WERI-Rb-1 (cell line): ENCODE results near the gene UAP1L1.
A peak's percentile ranks its signal among the peaks of the same experiment; 100 is the strongest.

Source experiments
- DNase-seq: peaks from one replicate; pipeline ENCODE4 v3.0.0-alpha.2; 2020
- H3K27ac ChIP-seq: fragments of 250-450 bp; sonication (Bioruptor Pico); 2 replicates; pipeline ENCODE4 v1.5.1; 2020; ENCODE audit warnings: mild to moderate bottlenecking, moderate library complexity
- H3K27me3 ChIP-seq: fragments of 250-450 bp; sonication (Bioruptor Pico); 2 replicates; pipeline ENCODE4 v1.5.1; 2021; ENCODE audit warnings: mild to moderate bottlenecking, low read depth, moderate library complexity; ENCODE audit not compliant: insufficient read depth, severe bottlenecking
- H3K36me3 ChIP-seq: fragments of 250-450 bp; sonication (Bioruptor Pico); 2 replicates; pipeline ENCODE4 v1.5.1; 2020; ENCODE audit warnings: mild to moderate bottlenecking, moderate library complexity
- H3K4me3 ChIP-seq: 2 replicates; pipeline ENCODE4 v1.5.1; 2011; ENCODE audit warnings: low read depth, mild to moderate bottlenecking, control low read depth, low read length
- H3K9me3 ChIP-seq: fragments of 250-450 bp; sonication (Bioruptor Pico); 2 replicates; pipeline ENCODE4 v1.5.1; 2021; ENCODE audit warnings: mild to moderate bottlenecking, moderate library complexity; ENCODE audit not compliant: severe bottlenecking
- CTCF ChIP-seq: IDR thresholded peaks from 2 replicates; pipeline ENCODE4 v1.5.1; 2011; ENCODE audit warnings: low read depth, mild to moderate bottlenecking, control low read depth, inconsistent platforms, low read length

Gene UAP1L1

GRCh38 chr9:137039611-137040366 lies 37.5 kb upstream of the UAP1L1 start:
- H3K9me3 ChIP-seq, result no peaks in the 10 kb centered on the region
- H3K36me3 ChIP-seq, result peaks cover 31% of the 10 kb centered on the region
- no peak for DNase-seq
- H3K27me3 ChIP-seq, result no peaks in the 10 kb centered on the region
- no peak overlapping the region for H3K27ac ChIP-seq
- no peak for TF ChIP-seq CTCF
- no peak overlapping the region for H3K4me3 ChIP-seq

DNA sequence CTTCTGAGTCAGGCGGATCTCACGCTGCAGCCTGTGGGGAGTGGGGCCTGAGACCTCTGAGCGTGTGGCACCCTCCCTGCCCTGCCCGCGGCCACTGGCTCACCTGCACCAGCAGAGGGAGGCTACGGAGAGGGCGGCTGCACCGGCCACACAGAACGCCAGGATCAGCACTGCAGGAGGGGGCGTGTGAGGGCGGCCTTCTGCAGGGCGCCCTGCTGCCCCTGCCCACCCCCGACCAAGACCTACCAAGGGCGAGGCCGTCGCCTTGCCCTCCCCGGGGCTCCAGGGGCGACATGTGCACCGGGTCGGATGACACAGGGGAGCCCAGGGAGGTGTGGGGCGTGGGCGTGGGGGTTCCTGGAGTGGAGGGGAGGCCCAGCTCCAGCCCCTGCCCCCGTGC lies 36.7 kb upstream of the UAP1L1 start:
- no peak overlapping the region for H3K27ac ChIP-seq
- H3K36me3 ChIP-seq, result peaks cover 31% of the 10 kb centered on the region
- H3K4me3 ChIP-seq, result no peak overlapping the region
- no peaks in the 10 kb centered on the region for H3K9me3 ChIP-seq
- H3K27me3 ChIP-seq, result no peaks in the 10 kb centered on the region
- DNase-seq, result no peak
- TF ChIP-seq CTCF, result no peak

GRCh38 chr9:137041124-137041523 lies 36.2 kb upstream of the UAP1L1 start:
- Histone ChIP-seq H3K36me3 (peaks cover 31% of the 10 kb centered on the region), H3K9me3 (no peaks in the 10 kb centered on the region), H3K27me3 (no peaks in the 10 kb centered on the region), H3K27ac (no peak overlapping the region), H3K4me3 (no peak overlapping the region)
- DNase-seq, result no peak
- TF ChIP-seq CTCF, result no peak

DNA sequence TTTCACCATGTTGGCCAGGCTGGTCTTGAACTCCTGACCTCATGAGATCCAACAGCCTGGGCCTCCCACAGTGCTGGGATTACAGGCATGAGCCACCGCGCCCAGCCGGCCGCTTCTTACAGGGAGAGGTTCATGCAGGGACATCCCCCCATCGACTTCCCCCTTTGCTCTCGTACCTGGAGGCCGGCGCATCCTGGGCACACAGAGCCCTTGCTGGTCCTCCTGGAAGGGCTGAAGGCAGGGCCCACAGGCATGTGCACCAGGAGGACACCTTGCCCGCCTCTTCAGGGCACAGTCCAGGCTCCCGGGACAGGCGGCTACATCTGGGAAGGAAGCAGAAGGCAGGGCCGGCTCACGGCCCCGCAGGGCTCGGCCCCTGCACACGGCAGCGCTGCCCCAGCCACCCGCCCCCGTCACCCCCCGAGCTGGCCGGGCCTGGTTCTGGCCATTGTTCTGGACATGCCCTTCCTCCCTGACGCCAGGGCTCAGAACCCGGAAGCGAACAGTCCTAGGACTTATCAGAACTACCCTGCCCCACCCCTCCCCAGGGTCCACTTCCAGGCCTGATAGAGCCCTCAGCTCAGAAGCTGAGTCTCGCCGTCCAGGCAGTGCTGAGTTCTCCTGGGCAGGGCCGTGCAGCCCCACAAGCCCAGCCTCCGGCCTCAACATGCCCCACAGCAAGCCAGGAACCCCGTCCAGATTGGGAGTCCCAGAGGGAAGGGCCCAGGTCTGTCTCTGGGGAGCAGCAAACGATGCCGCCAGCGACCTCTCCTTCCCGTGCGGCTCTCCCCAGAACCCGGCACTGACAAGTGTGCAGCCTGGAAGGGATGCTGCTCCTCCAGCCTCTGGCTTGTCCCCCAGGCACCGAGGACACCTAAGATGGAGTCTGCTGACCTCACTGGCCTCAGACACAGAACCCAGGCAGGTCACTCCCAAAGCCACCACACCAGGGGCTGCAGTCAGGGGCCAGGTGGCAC lies 34.3 kb upstream of the UAP1L1 start:
- peak; percentile 33 for DNase-seq
- Histone ChIP-seq H3K36me3 (peaks cover 30% of the 10 kb centered on the region), H3K27me3 (no peaks in the 10 kb centered on the region), H3K27ac (no peak overlapping the region), H3K9me3 (no peaks in the 10 kb centered on the region), H3K4me3 (no peak overlapping the region)
- TF ChIP-seq CTCF, result no peak

DNA sequence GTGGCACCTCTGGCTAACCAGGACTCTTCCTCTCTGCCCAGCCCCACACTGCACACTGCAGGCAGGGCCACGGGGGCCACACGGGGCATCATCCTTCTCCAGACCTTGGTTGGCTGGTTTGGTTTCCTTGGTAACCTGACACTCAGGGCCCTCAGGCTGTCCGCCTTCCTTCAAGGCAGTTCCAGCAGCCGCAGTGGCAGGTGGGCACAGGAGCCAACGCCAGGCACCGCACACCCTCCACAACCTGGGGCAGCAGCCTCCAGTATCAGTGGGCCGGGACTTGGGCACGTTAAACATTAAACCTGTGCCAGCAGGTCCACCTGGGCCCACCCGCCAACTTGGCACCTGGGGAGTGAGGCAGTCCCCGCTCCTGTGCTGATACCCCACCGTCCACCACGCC lies 33.3 kb upstream of the UAP1L1 start:
- no peak overlapping the region for H3K4me3 ChIP-seq
- no peak overlapping the region for H3K27ac ChIP-seq
- peaks cover 20% of the 10 kb centered on the region for H3K36me3 ChIP-seq
- no peak for TF ChIP-seq CTCF
- no peaks in the 10 kb centered on the region for H3K9me3 ChIP-seq
- peaks cover 3% of the 10 kb centered on the region for H3K27me3 ChIP-seq
- DNase-seq, result no peak
